ENCODE results near the gene DPH3.

DNA sequence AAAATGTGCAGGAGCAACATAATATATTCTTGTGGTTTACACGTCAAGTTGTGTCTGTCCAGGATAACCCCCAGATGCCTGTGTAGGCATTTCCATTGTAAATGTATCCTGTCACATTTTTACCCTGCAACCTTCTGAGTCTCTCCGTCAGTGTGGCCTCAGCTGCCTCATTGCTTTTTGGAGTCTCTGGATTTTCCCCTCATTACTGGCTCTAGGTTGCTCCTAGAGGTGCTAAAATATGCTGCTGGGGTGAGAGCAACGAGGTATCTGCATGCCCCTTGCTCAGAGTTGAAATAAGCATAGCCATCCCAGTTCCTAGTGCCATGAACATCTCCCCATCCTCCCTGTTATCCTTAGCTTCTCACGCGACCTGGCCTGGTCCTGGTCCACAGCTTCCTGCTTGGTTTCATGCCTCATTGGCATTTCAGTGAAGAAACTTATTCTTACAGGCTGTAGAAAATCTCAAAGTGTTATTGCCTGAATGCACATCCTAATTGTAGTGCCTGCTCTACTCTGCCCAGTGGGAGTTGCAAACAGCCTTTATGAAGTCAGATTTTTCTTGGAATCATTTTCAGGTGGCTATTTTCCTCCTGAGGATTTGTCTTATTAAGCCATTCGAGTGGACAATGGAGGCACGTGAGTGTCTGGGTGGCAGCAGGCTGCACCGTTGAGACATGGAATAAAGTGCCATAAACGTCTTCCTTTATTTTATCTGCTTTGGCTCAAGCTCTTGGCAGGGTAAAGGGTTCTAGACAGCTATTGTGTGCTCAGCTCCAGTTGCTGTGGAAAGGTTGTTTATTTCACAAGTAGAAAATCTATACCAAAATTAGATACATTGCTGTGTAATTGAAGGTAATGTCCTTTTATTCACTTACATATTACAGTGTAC, 33.5 kb upstream of the DPH3 start:
- TF ChIP-seq, protein P1, sequence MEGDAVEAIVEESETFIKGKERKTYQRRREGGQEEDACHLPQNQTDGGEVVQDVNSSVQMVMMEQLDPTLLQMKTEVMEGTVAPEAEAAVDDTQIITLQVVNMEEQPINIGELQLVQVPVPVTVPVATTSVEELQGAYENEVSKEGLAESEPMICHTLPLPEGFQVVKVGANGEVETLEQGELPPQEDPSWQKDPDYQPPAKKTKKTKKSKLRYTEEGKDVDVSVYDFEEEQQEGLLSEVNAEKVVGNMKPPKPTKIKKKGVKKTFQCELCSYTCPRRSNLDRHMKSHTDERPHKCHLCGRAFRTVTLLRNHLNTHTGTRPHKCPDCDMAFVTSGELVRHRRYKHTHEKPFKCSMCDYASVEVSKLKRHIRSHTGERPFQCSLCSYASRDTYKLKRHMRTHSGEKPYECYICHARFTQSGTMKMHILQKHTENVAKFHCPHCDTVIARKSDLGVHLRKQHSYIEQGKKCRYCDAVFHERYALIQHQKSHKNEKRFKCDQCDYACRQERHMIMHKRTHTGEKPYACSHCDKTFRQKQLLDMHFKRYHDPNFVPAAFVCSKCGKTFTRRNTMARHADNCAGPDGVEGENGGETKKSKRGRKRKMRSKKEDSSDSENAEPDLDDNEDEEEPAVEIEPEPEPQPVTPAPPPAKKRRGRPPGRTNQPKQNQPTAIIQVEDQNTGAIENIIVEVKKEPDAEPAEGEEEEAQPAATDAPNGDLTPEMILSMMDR (conservative IDR thresholded peaks at IDR 0.05; ENCODE audit: low read length), result no peak
- no peak for TF ChIP-seq EZH2phosphoT487 (IDR thresholded peaks at IDR 0.05; ENCODE audit: borderline replicate concordance, low read depth, low read length)

Data from OCI-LY7 (cell line).